GM13976 (cell line): ENCODE results near the gene EDN1.

ENCODE experiments used
- DNase-seq: peaks from one replicate; pipeline ENCODE4 v3.0.0; 2012; ENCODE audit warnings: low spot score
- CTCF ChIP-seq: IDR thresholded peaks from 2 replicates; pipeline ENCODE4 v1.5.1; 2012; ENCODE audit warnings: borderline replicate concordance, mild to moderate bottlenecking; ENCODE audit not compliant: insufficient read depth; ENCODE audit errors: extremely low read depth, missing control alignments, control extremely low read depth
- in situ Hi-C: fragments of 300-500 bp; cut with MboI; formaldehyde crosslinking; loops from one replicate; pipeline ENCODE4 v1.12.0; 2022; ENCODE audit warnings: low sequenced_read_pairs, mixed read lengths, inconsistent platforms; ENCODE audit not compliant: unreplicated experiment

Gene EDN1

GRCh38 chr6:12262236-12263061 lies 27.7 kb upstream of the EDN1 start:
- in situ Hi-C loops: no loop called here
- no peak for DNase-seq
- no peak for TF ChIP-seq CTCF

- in situ Hi-C loops: no loop called here
Measured at GRCh38 chr6:12263403-12263802, 26.8 kb upstream of the EDN1 start.

GRCh38 chr6:12264671-12265070 lies 25.5 kb upstream of the EDN1 start:
- TF ChIP-seq CTCF: no peak
- DNase-seq: no peak
- in situ Hi-C loops: no loop called here

More at GRCh38 chr6:12263403-12263802, 26.8 kb upstream of the EDN1 start:
- no peak for TF ChIP-seq CTCF
- no peak for DNase-seq

- DNase-seq: no peak
- in situ Hi-C loops: no loop called here
- TF ChIP-seq CTCF: no peak
Measured at GRCh38 chr6:12265296-12265695, 24.9 kb upstream of the EDN1 start.

GRCh38 chr6:12265791-12266190 lies 24.4 kb upstream of the EDN1 start:
- in situ Hi-C loops: no loop called here
- no peak for TF ChIP-seq CTCF
- DNase-seq: no peak

GRCh38 chr6:12266571-12266970 lies 23.6 kb upstream of the EDN1 start:
- no peak for TF ChIP-seq CTCF
- DNase-seq: no peak
- in situ Hi-C loops: no loop called here
